HG03558 (cell line): ENCODE measurements around the gene TTC8.
"Not testable (repeated sequence)": the region's sequence is repeated elsewhere in the genome, so short reads cannot be mapped to it uniquely, and the experiment has no call there.

Experiments
- ATAC-seq: cut with Tn5 transposase; IDR thresholded peaks from one replicate; pipeline ENCODE4 v1.9.1; 2021; ENCODE audit warnings: moderate number of reproducible peaks; ENCODE audit not compliant: unreplicated experiment; ENCODE audit errors: extremely low read depth

The TTC8 gene

DNA sequence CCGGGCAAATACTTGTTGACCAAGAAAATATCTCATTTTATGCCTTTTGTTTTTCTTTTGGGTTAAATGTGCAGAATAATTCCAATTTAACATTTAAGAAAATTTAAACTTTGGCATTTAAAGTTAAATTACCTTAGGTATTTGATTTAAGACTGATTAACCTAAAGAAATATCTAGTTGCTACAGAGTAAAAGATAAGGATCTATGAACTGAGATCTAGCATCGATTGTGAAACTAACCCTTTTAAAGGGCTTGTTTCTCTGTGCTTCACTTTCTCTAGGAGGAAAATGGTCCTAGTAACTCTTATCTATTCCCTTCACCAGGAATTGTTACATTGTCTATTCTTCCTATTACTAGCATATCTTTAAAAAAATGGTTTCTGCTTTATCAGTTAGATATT is 2.6 kb upstream of the TTC8 start:
- no peak for ATAC-seq

DNA sequence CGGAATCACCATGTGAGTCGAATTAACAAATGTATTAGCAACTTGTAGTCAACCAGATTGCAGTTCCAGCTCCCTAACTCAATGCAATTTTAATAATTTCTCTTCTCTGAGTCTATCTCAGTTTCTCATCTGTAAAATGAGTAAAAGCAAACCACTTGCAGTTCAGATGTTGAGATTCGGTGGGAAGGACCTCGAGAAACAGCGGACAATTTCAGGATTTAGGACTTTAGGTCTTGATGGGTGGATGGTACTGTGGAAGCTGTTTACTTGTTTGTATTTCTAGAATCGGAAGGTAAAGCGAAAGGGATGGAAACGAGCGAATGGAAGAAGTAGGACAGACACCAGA is 510 bp upstream of the TTC8 start:
- ATAC-seq = no peak

DNA sequence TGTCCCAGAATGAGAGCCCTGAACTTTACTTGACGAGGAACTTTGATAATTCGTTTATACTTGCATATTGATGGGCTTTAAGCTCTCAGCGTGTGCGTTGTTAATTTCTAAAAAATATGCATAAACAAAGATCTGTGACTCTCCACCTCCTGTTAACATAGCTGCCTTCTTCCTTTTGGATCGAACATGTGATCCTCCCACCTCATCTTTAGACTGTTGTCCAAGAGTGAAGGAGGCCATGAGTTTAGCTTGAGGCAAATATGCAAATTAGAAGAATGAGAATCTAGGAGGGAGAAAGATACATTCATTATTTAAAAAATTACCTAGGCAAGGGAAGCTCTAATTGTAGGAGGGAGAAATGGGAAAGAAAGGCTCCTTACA is 617 bp downstream of the TTC8 start:
- no peak for ATAC-seq

DNA sequence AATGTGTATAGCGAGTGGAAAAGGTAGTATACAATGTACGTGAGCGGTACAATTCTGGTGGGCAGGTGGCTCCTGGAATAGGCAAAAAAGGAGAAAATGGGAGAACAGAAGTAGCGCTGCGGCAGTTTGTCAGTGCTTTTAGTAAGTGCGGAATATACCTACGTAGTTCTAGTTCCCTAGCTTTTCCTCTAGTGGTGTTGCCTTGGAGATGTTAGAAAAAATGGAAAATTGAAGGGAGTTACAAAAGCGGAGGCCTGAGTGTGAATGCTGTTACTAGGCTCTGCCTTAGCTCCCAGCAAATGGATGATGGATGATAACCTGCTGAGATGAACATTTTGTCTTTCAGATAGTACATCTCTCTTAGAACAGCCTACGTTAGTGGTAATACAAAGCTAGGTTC is 1.1 kb downstream of the TTC8 start:
- no peak for ATAC-seq

DNA sequence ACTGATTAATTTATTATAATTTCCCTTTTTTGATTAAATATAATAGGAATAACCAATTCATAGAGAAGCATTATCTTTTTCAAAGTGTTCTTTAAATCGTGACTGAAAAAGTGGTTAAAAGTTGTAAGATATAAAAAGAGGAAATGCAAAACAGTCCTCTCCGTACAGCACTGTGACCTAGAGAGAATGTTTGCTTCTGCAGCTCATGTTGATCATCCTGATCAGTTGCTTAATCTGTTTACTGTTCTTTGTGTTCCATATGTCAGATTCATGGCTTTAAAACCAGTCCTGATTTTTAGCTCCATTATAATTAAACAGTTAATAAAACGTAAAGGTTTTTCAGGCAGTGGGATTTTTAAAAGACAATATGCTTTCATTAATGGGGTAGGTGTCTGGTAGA is 4.7 kb downstream of the TTC8 start:
- ATAC-seq = no peak

DNA sequence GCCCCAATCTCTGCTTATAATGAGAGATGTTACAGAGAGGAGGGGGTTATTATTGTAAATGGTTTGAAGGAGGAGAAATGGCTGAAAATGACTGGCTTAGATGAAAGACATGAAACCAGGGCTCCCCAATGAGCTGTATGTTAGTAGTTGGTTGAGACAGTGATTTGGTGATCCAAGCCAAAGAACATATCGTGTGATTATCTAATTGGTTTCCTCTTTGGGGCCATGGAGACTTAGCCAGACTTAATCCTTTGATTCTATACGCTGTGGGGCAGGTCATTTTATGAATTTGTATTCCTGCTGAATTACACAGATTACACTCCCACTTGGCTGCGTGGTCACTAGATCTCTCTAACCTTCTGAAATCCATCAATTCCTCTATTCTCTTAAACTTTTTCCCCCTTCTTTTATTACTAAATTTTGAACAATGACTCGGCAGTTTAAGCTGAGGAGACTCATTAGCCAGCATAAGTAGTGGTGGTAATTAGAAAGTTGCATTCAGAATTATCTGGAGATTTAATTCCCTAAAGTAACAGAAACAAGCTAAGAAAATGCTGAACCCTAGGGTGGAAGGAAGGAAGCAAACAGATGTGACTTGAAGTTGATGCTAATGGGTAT is 5.3 kb downstream of the TTC8 start:
- no peak for ATAC-seq

DNA sequence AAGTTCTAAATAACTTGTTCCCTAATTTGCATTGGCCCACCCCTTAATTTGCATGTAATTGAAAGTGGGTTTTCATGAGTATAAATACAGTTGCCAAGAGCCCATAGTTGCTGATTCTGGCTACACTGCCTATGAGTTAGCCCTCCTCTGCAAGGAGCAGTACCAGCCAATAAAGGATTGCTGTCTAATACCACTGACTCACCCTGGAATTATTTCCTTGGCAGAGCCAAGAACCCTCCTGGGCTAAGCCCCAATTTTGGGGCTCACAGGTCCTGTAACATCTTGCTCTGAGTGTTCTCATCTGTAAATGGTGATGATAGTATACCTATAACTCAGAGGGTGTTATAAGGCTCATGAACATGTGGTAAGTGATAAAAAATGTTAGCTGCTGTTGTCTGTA is 6.8 kb downstream of the TTC8 start:
- no peak for ATAC-seq

DNA sequence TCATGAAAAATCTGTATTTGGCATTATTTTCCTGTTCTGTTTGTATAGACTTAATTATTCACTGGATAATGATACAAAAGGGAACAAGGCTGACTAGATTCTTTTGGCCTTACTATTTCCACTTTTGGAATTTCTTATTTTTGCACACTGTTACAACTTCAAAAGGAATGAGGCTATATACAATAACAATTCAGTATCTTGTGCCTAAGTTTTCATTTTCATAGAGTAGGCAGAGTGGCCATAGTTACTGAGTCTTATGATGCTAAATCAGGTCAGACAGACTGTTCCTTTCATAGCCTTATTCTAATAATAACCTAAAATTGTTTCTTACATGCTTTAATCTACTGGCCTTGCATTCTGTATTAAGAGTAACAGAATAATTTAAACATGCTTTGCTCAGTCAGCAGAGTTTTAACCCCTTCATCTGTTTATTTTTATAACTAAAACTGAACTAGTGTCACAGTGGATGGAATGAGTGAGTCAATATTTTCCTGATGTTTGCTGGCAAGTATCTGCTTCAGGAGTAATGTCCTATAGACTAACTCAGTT is 10.5 kb downstream of the TTC8 start:
- no peak for ATAC-seq

DNA sequence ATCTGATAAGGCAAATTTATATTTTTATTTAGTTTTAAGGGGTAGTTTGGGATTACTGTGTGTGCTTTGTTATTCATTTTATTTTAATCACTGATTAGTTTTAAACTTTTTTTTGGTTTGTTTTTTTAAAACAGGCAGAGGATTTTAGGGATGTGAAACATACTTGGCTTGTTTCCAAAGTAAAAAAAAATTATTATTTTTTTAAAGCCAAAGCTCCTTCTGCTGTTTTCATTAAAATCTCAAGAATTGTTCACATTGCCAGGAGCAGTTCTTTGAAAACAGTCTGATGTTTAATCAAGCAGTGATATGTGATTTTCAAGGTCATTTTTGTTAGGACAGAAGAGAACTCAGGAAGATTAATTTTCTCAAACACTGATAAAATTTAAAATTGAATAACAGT is 11.2 kb downstream of the TTC8 start:
- ATAC-seq = no peak

DNA sequence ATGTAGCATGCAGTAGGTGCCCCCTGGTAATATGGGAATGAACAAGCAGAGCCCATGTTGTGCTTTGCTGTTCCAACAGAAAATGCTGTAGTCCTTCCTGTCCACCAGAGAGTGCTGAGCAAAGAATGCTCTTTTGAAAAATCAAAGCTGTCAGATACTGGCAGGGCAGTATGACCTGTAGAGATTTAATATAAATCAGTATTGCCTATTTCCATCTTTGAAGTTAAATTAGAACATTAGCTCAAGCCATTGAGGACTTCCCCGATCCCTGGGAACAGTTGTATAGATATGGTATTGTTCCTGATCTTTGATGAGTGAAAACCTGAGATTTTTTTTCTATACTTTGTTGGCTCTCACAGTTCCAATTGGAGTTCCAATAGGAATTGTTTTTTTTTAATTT is 13.0 kb downstream of the TTC8 start:
- no peak for ATAC-seq

DNA sequence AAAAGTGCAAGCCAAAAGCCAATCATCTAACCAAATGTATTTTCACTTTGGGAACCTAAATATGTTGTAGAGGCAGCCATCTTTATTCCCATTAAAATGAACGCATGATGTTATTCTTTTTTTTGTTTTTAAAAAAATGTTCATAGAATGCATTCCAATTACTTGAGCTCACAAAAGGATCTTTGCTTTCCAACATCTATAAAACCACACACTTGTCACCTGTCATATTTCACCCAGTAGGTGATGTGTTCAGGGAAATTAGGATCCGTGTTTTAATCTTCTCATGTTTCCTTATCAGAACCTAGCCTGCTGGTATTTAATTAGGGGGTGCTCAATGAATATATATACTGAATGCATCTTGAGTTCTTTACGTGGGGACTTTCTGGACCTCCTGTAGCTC is 13.6 kb downstream of the TTC8 start:
- no peak for ATAC-seq

DNA sequence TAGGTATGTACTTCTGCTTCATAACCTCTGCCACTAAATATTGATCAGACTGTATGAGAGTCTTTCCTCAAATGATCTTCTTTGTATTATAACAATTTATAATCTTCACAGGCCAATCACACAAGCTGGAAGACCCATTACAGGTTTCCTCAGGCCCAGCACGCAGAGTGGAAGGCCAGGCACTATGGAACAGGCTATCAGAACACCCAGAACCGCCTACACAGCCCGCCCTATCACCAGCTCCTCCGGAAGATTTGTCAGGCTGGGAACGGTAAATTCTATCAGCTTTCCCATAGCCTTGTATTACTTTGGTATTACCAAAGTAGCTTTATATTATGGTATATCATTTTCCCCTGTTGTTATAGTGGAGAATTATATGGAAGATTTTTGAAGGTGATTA is 16.5 kb downstream of the TTC8 start:
- ATAC-seq = no peak

DNA sequence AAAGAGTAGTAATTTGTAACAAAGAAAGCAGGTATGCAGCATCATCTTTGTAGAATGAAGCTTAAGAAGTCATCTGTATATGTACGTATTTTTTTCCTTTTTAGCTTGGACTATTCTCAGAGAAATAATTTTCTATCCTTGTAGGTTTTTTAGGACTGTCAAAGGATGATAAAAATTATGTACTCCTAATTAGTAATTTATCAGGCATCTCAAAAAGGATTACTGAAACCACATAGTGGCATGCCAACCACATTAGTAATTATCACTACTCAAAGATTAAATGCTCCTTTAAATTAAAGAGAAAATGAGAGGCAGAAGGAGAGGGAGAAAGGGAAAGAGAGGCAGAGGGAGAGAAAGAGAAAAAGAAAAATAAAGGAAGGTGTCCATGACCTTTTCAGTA is 17.3 kb downstream of the TTC8 start:
- no peak for ATAC-seq

DNA sequence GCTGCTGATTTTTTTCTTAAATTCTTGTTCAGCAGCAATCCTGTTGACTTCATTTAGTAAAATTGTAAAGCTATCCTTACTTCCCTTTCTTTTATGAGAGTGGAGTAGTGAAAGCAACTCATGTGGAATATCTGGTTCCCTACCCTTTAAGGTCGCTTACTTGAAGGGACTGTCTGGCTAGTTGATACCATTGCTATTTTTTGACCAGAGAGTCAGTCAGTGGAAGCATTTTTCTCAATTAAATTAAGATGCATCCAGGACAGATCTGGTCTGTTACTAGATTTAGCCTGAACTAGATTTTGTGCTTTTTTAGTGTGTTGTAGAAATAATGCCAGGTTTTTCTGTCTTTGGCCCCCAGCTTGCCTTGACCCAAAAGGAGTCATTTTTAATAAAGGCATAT is 18.0 kb downstream of the TTC8 start:
- no peak for ATAC-seq

DNA sequence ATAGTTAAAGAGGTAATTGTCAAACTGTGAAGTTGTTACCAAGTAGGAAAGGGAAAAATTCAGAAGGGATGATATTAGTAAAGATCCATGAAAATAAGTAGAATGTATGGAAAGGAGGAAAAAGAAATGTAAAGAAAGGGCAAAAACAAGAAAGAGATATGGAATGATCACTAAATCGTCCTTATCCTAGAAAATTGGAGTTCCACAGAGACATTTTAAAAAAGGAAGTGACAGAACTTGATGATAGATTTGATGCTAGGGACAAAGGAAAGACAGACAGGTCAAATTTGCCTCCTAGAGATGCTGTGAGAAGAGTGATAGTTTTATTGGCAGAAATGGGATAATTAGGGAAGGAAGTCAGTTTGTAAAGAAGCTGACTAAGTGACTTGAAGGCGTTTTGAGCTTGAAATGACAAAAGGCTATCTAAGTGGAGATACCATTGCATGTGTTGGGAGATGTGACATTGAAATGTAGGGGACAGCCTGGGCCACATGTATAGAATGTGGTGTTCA is 20.6 kb downstream of the TTC8 start:
- no peak for ATAC-seq

DNA sequence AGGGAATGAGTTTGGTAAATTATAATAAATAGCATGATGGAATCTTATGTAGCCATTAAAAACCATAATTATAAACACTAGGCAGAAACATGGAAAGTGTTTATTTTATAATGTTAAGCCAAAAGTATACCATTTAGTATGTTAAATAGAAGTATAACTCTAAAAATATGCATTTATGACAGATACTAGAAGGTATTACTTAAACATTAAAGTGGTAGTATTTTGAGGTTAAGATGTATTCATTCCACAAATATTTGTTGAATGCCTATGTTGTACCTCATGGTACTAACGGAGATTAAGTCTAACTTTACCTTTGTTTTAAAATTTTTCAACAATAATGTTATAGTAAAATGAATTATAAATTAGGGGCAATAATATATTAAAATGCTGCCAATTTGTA is 24.1 kb downstream of the TTC8 start:
- no peak for ATAC-seq

DNA sequence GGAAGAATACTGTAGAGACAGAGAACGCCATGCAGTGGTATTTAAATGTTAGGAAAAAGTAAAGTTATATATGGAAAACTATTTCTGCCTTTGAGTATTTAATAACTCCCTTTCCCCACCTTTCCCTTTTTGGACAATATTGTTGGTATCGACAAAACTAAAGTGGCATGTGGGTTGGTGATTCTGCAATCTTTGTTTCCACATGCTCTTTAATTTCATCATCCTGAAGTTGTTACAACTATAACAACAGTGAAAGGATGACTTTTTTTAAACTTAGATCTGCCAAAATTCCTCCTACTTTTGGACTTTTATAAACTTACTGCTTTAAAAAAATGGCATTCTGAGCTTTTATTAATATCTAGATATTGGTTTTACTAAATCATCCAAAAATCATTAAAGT is 25.3 kb downstream of the TTC8 start:
- ATAC-seq = no peak

DNA sequence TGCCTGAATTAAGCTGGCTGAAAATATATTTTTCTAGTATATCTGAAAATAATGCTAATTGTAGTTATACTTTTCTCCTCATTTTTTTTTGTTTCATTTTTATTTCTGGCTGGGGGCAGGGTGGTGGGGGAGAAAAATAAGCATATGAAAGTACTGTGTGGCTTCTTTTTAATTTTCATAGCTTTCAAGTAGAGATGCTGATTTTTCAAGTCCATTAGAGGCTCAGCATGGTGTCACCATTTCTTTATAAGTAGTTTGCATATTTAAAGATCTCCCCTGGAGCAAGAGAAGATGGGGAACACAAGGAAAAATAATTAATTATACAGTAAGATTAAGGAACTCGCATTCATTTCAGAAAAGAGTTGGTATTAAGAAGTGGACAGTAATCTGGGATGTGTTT is 27.1 kb downstream of the TTC8 start:
- ATAC-seq = no peak

DNA sequence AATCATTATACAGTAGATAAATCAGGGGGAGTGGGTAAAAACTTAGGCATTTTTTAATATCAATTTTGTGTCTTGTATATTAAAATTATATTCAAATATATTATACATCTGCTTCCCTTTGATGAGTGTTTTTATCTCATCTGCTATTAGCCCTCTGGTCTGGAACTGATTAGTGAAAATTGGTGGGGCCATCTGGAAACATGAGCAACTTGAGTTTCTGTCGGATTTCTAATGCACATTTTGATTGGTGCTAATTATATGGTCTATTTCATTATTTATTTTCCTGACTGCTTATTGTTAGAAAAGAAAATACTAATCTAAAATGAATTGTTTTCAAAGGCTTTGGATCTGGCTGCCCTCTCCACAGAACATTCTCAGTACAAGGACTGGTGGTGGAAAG is 28.2 kb downstream of the TTC8 start:
- ATAC-seq = no peak

DNA sequence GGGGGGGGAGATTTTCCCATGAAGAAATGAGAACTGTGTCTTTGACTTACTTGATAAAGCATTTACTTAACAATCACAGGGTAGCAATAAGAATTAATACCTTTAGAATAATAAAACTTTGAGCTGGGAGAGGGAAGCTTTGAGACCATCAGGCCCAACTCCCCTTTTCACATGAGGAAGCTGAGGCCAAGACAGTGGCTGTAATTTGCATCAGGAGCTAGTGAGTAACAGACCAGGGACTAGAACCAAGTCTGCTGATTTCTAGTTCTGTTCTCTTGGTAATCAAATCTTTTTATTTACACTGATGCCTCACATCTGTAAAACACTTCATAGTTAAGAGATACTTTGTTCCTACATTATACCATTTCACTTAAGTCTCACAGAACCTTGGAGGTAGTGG is 28.7 kb downstream of the TTC8 start:
- ATAC-seq = no peak

DNA sequence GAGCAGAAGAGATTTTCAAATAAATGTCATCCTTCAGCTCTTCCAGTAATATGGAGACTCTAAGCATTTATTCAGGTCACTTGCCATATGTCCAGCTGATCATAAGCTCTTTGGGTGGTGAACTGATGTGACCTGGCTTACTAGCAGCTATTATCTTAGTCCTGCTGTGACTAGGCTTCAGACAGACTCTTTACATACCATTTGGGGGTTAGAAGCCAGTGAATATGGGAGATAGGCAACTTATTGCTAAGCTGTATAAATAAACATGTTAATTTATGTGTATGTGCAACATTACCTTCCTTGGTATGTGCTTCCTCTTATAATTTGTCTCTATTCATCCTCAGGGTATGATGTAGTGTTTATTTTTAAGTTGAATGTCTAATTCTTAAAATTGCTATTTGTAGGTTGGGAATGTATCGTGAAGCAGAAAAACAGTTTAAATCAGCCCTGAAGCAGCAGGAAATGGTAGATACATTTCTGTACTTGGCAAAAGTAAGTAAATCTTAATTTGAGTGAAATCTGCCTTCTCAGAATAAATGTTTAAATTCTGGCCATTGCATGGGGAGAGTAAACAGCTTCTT is 32.4 kb downstream of the TTC8 start:
- no peak for ATAC-seq

DNA sequence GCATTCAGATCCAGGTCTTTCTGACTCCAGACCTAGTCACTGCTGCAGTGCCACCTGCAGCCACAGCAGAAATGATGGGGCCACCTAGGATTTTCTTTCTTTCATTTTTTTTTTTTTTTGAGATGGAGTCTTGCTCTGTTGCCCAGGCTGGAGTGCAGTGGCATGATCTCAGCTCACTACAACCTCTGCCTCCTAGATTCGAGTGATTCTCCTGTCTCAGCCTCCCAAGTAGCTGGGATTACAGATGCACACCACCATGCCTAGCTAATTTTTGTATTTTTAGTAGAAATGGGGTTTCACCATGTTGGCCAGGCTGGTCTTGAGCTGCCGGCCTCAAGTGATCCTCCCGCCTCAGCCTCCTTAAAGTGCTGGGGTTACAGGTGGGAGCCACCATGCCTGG is 33.4 kb downstream of the TTC8 start:
- not testable (repeated sequence) for ATAC-seq
